ENCODE data around the gene NIPAL3.

The NIPAL3 gene

GRCh38 chr1:24391882-24392603 lies 23.6 kb upstream of the NIPAL3 start:
- FAIRE-seq, result no peak

GRCh38 chr1:24392604-24392946 lies 23.0 kb upstream of the NIPAL3 start:
- FAIRE-seq, result no peak

- no peak for FAIRE-seq
These were observed 22.5 kb upstream of the NIPAL3 start for GRCh38 chr1:24392982-24393650.

- no peak for FAIRE-seq
These were observed 21.7 kb upstream of the NIPAL3 start for GRCh38 chr1:24393892-24394291.

GRCh38 chr1:24400065-24400464 lies 15.5 kb upstream of the NIPAL3 start:
- FAIRE-seq, result no peak

- FAIRE-seq, result peak; percentile 17
These were observed 11.8 kb upstream of the NIPAL3 start for GRCh38 chr1:24403806-24404205.

- FAIRE-seq, result no peak
These were observed 8.8 kb upstream of the NIPAL3 start for GRCh38 chr1:24406788-24407187.

- FAIRE-seq, result no peak
These were observed 6.1 kb upstream of the NIPAL3 start for GRCh38 chr1:24409535-24409934.

- no peak for FAIRE-seq
These were observed 4.9 kb upstream of the NIPAL3 start for GRCh38 chr1:24410750-24411149.

- FAIRE-seq, result no peak
These were observed 3.6 kb upstream of the NIPAL3 start for GRCh38 chr1:24411963-24412362.

- FAIRE-seq, result no peak
These were observed 3.2 kb upstream of the NIPAL3 start for GRCh38 chr1:24412408-24412807.

- peak; percentile 96 for FAIRE-seq
These were observed 2.0 kb upstream of the NIPAL3 start, which contains the start of gene STPG1 for GRCh38 chr1:24413350-24414163. STPG1 (minus strand) TSS chr1:24413782; CDS start chr1:24401388, 12,394 bp downstream.

GRCh38 chr1:24414775-24415333 lies 748 bp upstream of the NIPAL3 start:
- FAIRE-seq, result no peak

- FAIRE-seq, result no peak
These were observed 486 bp downstream of the NIPAL3 start for GRCh38 chr1:24415910-24416665.

GRCh38 chr1:24416666-24417391 lies 1.2 kb downstream of the NIPAL3 start:
- FAIRE-seq, result no peak

GRCh38 chr1:24417681-24418080 lies 2.1 kb downstream of the NIPAL3 start:
- no peak for FAIRE-seq

- no peak for FAIRE-seq
These were observed 3.5 kb downstream of the NIPAL3 start for GRCh38 chr1:24418898-24419628.

- no peak for FAIRE-seq
These were observed 4.9 kb downstream of the NIPAL3 start for GRCh38 chr1:24420547-24420946.

- FAIRE-seq, result no peak
These were observed 5.9 kb downstream of the NIPAL3 start for GRCh38 chr1:24421502-24421901.

- FAIRE-seq, result no peak
These were observed 8.6 kb downstream of the NIPAL3 start for GRCh38 chr1:24424207-24424606.

- no peak for FAIRE-seq
These were observed 9.4 kb downstream of the NIPAL3 start for GRCh38 chr1:24424990-24425389.
